Measurements from ENCODE around the gene CRTAP.

DNA sequence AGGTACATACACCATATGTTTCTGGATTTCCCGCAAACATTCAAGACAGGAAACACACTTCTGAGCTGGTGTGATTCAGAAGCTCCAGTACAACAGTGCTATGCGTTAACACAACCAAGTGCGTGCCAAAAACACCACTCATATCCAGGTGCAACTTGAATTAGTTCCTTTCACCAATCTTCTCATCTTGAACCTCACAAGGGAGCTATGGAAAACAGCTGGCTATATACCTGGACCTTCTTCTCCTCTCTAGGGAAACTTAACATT is 73.5 kb downstream of the CRTAP start:
- TF ChIP-seq, protein P1, sequence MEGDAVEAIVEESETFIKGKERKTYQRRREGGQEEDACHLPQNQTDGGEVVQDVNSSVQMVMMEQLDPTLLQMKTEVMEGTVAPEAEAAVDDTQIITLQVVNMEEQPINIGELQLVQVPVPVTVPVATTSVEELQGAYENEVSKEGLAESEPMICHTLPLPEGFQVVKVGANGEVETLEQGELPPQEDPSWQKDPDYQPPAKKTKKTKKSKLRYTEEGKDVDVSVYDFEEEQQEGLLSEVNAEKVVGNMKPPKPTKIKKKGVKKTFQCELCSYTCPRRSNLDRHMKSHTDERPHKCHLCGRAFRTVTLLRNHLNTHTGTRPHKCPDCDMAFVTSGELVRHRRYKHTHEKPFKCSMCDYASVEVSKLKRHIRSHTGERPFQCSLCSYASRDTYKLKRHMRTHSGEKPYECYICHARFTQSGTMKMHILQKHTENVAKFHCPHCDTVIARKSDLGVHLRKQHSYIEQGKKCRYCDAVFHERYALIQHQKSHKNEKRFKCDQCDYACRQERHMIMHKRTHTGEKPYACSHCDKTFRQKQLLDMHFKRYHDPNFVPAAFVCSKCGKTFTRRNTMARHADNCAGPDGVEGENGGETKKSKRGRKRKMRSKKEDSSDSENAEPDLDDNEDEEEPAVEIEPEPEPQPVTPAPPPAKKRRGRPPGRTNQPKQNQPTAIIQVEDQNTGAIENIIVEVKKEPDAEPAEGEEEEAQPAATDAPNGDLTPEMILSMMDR (conservative IDR thresholded peaks at IDR 0.05; ENCODE audit: low read depth in 2 of 2) = no peak
- no peak for TF ChIP-seq EZH2 (IDR thresholded peaks at IDR 0.05; ENCODE audit: low read depth, unreplicated experiment)
- no peak for TF ChIP-seq POLR2AphosphoS5 (IDR thresholded peaks at IDR 0.05; ENCODE audit: low read depth)
- no peak for TF ChIP-seq EZH2phosphoT487 (IDR thresholded peaks at IDR 0.05; ENCODE audit: unreplicated experiment)
- TF ChIP-seq, protein P2, sequence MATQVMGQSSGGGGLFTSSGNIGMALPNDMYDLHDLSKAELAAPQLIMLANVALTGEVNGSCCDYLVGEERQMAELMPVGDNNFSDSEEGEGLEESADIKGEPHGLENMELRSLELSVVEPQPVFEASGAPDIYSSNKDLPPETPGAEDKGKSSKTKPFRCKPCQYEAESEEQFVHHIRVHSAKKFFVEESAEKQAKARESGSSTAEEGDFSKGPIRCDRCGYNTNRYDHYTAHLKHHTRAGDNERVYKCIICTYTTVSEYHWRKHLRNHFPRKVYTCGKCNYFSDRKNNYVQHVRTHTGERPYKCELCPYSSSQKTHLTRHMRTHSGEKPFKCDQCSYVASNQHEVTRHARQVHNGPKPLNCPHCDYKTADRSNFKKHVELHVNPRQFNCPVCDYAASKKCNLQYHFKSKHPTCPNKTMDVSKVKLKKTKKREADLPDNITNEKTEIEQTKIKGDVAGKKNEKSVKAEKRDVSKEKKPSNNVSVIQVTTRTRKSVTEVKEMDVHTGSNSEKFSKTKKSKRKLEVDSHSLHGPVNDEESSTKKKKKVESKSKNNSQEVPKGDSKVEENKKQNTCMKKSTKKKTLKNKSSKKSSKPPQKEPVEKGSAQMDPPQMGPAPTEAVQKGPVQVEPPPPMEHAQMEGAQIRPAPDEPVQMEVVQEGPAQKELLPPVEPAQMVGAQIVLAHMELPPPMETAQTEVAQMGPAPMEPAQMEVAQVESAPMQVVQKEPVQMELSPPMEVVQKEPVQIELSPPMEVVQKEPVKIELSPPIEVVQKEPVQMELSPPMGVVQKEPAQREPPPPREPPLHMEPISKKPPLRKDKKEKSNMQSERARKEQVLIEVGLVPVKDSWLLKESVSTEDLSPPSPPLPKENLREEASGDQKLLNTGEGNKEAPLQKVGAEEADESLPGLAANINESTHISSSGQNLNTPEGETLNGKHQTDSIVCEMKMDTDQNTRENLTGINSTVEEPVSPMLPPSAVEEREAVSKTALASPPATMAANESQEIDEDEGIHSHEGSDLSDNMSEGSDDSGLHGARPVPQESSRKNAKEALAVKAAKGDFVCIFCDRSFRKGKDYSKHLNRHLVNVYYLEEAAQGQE (IDR thresholded peaks at IDR 0.05; ENCODE audit: unreplicated experiment) = no peak
- no peak for TF ChIP-seq JUNB (IDR thresholded peaks at IDR 0.05; ENCODE audit: unreplicated experiment)
- no peak for TF ChIP-seq CREB1 (CRISPR knock-in tag; IDR thresholded peaks at IDR 0.05; ENCODE audit: low read depth)
- no peak for TF ChIP-seq NANOG (IDR thresholded peaks at IDR 0.05; ENCODE audit: borderline replicate concordance)
- no peak for TF ChIP-seq ZNF114 (CRISPR knock-in tag; IDR thresholded peaks at IDR 0.05)
- TF ChIP-seq, protein P3, sequence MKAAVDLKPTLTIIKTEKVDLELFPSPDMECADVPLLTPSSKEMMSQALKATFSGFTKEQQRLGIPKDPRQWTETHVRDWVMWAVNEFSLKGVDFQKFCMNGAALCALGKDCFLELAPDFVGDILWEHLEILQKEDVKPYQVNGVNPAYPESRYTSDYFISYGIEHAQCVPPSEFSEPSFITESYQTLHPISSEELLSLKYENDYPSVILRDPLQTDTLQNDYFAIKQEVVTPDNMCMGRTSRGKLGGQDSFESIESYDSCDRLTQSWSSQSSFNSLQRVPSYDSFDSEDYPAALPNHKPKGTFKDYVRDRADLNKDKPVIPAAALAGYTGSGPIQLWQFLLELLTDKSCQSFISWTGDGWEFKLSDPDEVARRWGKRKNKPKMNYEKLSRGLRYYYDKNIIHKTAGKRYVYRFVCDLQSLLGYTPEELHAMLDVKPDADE (IDR thresholded peaks at IDR 0.05) = no peak
- TF ChIP-seq, protein P4, sequence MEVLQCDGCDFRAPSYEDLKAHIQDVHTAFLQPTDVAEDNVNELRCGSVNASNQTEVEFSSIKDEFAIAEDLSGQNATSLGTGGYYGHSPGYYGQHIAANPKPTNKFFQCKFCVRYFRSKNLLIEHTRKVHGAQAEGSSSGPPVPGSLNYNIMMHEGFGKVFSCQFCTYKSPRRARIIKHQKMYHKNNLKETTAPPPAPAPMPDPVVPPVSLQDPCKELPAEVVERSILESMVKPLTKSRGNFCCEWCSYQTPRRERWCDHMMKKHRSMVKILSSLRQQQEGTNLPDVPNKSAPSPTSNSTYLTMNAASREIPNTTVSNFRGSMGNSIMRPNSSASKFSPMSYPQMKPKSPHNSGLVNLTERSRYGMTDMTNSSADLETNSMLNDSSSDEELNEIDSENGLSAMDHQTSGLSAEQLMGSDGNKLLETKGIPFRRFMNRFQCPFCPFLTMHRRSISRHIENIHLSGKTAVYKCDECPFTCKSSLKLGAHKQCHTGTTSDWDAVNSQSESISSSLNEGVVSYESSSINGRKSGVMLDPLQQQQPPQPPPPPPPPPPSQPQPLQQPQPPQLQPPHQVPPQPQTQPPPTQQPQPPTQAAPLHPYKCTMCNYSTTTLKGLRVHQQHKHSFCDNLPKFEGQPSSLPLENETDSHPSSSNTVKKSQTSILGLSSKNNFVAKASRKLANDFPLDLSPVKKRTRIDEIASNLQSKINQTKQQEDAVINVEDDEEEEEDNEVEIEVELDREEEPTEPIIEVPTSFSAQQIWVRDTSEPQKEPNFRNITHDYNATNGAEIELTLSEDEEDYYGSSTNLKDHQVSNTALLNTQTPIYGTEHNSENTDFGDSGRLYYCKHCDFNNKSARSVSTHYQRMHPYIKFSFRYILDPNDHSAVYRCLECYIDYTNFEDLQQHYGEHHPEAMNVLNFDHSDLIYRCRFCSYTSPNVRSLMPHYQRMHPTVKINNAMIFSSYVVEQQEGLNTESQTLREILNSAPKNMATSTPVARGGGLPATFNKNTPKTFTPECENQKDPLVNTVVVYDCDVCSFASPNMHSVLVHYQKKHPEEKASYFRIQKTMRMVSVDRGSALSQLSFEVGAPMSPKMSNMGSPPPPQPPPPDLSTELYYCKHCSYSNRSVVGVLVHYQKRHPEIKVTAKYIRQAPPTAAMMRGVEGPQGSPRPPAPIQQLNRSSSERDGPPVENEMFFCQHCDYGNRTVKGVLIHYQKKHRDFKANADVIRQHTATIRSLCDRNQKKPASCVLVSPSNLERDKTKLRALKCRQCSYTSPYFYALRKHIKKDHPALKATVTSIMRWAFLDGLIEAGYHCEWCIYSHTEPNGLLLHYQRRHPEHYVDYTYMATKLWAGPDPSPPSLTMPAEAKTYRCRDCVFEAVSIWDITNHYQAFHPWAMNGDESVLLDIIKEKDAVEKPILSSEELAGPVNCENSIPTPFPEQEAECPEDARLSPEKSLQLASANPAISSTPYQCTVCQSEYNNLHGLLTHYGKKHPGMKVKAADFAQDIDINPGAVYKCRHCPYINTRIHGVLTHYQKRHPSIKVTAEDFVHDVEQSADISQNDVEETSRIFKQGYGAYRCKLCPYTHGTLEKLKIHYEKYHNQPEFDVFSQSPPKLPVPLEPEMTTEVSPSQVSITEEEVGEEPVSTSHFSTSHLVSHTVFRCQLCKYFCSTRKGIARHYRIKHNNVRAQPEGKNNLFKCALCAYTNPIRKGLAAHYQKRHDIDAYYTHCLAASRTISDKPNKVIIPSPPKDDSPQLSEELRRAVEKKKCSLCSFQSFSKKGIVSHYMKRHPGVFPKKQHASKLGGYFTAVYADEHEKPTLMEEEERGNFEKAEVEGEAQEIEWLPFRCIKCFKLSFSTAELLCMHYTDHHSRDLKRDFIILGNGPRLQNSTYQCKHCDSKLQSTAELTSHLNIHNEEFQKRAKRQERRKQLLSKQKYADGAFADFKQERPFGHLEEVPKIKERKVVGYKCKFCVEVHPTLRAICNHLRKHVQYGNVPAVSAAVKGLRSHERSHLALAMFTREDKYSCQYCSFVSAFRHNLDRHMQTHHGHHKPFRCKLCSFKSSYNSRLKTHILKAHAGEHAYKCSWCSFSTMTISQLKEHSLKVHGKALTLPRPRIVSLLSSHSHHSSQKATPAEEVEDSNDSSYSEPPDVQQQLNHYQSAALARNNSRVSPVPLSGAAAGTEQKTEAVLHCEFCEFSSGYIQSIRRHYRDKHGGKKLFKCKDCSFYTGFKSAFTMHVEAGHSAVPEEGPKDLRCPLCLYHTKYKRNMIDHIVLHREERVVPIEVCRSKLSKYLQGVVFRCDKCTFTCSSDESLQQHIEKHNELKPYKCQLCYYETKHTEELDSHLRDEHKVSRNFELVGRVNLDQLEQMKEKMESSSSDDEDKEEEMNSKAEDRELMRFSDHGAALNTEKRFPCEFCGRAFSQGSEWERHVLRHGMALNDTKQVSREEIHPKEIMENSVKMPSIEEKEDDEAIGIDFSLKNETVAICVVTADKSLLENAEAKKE (CRISPR knock-in tag; IDR thresholded peaks at IDR 0.05) = no peak
- no peak for TF ChIP-seq ZNF331 (CRISPR knock-in tag; IDR thresholded peaks at IDR 0.05; ENCODE audit: low read depth)
